Measurements from ENCODE around the gene PTPRCAP.

Gene PTPRCAP

DNA sequence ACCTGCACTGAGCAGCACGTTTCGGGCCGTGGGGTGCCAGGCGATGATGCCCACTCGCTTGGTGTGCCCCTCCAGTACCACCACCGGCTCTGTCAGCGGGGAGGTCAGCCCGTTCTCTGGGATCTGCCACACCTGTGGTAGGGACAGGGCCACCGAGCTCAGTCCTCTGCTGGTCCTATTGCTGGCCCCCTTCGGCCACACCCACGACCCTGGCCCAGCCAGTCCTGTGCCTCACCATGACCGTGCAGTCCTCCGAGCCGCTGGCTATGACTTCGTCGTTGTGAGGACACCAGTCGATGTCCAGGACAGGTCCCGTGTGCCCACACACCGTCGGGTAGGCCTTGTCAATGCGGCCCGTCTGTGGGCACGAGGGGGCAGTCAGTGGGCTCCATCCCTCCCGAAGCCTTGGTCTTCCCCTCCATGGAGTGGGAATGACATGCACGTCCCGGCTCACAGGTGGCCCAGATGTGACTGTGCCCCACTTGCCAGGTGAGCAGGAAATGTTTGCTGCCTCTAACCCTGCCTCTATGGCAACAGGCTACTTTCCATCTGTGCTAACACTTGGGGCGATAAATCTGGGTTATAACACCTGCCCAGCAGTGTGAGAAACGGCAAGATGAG lies 4.4 kb upstream of the PTPRCAP start:
- in situ Hi-C loops (cut with MboI; ENCODE audit: low sequenced_read_pairs) = no loop called here

DNA sequence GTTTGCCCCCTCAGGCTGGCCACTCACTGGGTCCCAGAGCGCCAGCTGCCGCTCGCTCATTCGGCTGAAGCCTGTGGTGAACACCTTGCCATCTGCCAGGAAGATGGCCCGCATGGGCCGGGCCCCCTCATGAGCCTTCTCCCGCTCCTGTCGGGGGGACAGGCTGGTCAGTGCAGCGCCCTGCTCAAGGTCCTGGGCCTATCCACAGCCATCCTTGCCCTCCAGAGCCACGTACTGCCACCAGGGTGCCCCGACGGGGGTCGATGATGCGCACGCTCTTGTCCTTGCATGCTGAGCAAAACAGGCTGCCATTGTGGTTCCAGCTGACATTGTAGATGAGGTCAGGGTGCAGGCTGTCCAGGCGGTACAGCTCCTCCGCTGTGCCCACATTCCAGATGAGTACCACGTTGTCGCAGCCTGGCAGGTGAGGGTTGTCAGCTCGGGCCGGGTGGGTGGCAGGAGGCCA lies 3.6 kb upstream of the PTPRCAP start:
- in situ Hi-C loops (cut with MboI; ENCODE audit: low sequenced_read_pairs) = no loop called here

DNA sequence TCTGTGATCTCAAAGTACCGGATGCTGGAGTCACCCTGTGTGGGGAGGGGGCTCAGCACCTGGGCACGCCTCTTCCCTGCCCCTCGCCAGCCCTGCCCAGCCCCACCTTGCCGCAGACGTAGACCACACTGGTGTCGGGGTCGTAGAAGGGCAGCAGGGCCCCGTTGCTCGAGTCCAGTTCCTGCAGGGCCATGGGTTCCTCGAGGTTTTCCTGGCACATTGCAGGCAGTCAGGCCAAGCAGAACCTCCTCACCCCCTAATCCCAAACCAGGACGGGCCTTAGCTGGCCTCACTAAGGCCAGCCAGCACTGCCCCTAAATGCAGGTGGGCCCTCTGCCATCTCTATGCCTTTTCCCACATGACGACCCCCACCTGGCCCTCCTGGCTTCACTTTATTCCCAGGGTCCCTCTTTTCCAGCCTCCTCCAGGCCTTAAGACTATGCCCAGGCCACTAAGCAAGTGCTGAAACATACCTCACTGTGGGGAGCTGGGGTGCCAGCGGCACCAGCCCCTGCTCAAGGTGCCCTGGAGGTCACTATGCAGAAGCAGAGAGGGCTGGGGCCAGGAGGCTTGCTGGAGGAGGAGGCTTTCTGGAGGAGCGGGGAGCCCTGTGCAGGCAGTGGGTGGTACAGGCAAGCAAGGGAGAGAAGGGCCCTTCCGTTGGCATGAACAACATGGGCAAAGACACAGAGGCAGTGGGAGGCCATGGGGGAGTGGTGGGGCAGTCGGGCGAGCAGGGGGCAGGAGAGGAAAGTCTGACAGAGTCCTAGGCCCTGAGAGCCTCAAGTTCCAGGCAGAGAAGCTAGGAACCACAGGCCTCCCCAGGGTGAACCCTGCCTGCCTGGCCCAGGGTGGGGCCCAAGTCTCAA lies 3.0 kb upstream of the PTPRCAP start:
- in situ Hi-C loops (cut with MboI; ENCODE audit: low sequenced_read_pairs) = no loop called here

DNA sequence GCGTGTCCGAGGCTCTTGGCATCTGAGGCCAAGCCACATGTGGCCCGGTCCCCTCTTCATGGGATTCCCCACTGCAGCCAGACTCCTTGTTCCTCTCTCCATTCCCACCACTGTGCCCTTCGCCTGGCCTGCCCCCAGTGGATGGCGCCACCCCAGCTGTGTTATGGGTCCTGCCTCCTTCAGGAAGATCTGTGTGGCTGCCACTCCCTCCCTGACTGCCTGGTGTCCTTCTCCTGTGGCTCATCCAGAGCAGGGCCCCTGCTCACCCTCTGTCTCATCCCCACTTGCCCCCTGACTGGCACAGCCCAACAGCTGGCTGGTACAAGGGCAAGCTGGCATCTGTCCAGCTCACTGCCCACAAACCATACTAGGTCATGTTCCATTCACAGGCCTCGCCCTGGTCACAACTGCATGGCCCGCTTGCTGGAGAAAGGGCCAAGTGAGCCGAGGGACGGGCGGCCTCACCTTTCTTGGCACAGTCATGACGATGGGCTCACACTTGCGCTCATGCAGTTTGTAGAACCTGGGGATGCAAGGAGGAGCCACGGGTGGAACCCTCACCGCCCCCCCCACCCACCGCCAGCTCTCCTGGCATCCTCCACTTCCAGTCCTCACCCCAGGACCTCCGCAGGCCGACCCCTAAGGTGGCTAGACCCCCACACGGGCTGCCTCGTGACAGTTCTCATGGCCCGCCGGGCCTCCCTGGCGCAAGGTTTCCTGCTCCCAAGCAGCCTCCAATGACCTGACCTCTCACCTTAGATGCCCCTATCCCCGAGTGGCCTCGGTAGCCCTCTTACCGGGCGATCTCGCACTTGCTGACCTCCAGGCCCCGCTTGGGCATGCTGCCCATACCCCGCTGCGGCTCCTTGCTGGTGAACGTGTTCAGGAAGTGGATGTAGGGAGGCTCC lies 2.1 kb upstream of the PTPRCAP start:
- in situ Hi-C loops (cut with MboI; ENCODE audit: low sequenced_read_pairs) = no loop called here

DNA sequence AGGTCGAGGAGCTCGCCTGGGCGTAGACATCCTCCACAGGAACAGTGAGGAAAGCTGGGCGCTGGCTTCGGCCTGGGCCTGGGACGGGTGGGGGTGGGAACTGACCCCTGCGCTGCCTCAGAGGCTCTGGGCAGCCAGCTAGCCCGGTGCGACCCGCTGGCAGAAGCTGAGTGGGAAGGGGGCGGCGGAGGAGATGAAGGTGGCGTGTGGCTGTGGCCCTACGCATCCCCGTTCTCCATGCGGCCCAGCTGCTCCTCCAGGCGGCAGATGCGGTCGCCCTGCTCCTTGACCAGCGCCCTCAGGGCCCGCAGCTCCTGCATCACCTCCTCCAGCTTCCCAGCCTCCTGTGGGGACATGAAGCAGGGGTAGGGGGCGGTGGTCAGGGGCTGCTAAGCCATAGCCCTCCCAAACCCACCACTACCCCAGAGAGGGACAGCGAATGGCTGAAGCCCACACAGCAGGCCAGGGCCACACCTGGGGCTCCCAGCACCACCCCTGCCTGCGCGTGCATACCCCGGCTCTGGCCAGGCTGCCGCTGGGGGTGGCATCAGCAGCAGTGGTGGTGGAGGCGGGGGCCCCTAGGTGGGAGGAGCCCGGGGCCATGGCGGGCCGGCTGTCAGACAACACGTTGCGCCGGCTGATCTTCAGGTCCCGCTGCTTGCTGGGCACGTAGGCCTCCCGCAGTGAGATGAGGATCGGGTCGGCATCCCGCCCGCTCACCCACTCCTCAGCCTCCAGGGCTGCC lies 848 bp upstream of the PTPRCAP start:
- in situ Hi-C loops (cut with MboI; ENCODE audit: low sequenced_read_pairs) = no loop called here

DNA sequence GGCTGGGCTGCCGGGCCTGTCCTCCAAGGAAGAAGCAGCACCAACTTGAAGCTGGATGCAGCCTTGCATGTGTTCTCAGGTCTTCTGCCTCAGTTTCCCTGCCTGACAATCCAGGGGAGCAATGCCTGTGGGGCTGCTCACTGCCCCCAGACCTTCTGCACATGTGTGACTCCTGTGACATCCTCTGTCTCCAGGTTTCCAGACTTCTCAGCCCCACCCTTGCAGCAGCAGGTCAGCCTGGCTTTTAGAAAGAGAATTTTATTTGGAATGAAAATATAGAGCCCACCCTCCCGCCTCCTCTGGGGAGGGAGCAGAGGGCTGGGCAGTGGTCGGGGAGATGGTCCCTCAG lies 301 bp upstream of the PTPRCAP start:
- in situ Hi-C loops (cut with MboI; ENCODE audit: low sequenced_read_pairs) = no loop called here

DNA sequence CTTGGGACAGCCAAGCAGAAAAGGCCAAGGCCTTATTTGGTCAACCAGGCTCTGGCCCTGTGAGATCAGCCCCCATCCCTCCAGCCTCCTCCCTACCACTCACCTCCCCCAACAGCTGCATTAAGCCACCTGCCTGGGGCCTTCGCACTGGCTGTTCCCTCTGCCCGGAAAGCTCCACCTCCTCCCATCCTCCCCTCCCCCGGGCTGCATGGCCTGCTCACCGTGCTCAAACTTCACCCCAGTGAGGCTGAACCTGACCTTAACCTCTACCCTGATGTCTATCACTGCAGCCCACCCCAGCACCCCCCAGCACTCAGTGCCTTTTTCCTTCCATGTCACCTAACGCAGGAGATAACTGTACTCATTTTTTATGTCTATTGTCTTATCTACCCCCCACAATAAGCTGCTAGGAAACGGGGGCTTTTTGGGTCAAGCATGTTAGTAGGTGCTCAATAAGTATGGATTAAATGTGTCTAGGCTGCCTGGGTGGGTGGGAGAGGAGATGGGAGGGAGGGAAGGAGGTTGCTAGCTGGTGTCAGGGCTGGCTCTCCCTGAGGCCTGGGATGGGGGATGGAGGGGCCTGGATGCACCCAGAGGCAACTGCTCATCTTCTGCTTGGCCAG lies 912 bp downstream of the PTPRCAP start:
- in situ Hi-C loops (cut with MboI; ENCODE audit: low sequenced_read_pairs) = no loop called here

DNA sequence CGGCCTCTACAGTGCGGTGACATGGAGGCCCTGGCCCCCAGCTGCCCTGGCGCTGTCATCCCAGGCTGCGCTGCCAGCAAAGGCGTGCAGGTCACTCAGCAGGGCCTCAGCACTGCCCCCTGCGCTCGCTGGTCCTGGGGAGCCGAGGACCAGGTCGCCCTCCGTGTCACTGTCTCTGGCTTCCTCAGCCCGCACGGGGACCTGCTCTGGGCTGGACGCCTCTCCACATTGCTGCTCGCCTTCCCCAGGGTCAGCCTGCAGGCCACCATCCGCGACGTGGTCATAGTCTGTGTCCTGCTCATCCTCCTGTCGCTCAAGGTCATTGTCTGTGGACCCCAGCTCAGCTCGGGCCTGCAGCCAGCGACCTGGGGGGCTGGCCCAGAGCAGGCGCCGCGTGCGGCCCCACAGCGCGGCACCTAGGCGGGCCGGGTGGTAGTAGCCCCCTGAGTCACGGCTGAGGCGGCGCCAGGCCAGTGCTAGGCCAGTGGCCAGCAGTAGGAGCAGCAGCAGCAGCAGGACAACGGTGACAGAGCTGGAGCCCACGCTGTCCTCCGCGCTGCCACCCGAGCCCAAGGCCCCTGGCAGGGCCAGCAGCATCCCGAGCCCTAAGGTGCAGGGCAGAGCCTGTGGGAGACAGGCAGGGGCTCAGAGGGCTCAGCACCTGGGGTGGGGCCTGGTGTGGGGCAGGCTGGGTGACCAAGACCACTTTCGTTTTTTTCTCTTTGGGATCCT lies 1.6 kb downstream of the PTPRCAP start:
- in situ Hi-C loops (cut with MboI; ENCODE audit: low sequenced_read_pairs) = no loop called here

DNA sequence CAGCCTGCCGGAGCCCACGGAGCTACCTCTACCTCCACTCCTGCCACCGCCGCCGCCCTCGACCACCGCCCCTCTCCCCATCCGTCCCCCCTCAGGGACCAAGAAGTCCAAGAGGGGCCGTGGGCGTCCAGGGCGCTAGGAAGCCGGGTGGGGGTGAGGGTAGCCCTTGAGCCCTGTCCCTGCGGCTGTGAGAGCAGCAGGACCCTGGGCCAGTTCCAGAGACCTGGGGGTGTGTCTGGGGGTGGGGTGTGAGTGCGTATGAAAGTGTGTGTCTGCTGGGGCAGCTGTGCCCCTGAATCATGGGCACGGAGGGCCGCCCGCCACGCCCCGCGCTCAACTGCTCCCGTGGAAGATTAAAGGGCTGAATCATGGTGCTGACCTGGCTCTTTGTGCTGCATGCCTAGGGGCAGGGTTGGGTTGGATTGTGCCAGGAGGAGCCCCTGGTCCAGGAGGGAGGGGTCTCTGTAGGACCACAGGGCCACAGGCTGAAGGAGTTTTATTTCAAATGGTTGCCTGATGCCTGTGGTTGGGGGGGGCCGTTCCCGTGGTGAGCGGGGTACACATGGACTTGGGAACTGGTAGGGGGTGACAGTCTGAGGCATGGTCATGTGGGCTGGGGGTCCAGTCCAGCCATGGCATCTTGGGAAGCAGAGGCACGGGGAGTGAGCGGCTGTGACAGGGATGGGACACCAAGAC lies 2.3 kb downstream of the PTPRCAP start:
- in situ Hi-C loops (cut with MboI; ENCODE audit: low sequenced_read_pairs) = no loop called here

DNA sequence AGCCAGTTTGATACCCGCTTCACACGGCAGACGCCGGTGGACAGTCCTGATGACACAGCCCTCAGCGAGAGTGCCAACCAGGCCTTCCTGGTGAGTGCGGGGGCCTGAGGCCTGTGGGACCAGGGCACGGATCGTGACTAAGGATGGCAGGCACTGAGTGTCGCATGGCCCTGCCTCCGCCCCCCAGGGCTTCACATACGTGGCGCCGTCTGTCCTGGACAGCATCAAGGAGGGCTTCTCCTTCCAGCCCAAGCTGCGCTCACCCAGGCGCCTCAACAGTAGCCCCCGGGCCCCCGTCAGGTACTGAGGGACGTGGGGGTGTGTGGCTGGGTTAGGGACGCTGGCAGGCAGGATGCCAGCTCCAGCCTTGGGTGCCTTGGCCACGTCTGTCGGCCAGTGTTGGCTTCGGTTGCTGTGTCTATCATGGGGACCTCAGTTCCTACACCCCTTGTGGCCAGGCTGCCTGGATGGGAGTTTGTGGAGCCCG lies 3.0 kb downstream of the PTPRCAP start:
- in situ Hi-C loops (cut with MboI; ENCODE audit: low sequenced_read_pairs) = no loop called here

DNA sequence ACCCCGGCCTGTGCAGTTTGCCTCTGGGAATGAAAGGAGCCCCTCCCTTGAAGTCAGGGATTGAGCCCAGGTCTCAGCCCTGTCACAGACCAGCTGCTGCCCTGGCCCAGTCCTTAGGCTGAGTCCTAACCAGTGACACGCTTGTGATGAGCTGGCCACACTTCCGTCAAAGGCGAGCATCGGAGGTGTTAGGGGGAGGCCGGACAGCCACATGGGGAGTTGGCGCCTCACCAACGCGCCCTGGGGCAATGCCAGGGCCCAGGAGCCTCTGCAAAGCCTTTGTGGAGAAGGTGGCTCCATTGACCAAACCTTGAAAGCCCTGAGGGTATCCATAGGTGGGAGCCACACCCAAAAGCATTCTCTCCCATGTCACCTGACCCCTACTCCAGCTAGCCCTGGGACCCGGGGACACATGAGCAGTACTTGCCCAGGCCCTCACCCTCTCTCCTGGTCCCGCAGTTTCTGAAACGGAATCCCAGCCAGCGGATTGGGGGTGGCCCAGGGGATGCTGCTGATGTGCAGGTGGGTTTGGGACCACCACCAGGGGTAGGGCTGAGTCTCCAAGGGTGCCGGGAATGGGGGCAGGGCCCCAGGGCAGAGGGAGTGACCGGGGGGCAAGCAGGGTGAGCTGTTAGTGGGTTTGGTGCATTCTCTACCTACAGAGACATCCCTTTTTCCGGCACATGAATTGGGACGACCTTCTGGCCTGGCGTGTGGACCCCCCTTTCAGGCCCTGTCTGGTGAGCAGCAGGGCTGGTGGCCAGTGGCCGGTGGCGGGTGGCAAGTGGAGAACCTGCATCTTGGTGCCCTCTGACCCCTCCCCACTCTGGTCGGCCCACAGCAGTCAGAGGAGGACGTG lies 3.7 kb downstream of the PTPRCAP start:
- in situ Hi-C loops (cut with MboI; ENCODE audit: low sequenced_read_pairs) = no loop called here

DNA sequence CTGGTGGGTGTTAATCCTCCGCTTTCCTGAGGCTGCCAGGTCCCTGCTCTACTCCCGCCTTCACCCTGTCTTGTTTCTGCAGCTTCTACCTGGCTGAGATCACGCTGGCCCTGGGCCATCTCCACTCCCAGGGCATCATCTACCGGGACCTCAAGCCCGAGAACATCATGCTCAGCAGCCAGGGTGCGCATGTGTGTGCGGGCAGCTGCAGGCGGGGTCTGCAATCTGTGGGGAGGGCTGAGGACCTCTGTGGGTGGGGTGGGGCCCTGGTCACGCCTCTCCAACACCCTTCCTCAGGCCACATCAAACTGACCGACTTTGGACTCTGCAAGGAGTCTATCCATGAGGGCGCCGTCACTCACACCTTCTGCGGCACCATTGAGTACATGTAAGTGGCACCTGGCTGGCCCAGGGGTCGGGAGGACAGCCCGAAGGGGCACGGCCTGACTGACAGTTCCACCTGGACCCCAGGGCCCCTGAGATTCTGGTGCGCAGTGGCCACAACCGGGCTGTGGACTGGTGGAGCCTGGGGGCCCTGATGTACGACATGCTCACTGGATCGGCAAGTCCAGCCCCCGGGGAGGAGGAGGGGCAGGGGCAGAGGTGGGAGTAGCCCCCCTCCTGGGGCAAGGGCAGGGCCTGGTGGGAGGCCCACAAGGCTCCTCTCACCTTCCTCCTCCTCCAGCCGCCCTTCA lies 4.7 kb downstream of the PTPRCAP start:
- in situ Hi-C loops (cut with MboI; ENCODE audit: low sequenced_read_pairs) = no loop called here

DNA sequence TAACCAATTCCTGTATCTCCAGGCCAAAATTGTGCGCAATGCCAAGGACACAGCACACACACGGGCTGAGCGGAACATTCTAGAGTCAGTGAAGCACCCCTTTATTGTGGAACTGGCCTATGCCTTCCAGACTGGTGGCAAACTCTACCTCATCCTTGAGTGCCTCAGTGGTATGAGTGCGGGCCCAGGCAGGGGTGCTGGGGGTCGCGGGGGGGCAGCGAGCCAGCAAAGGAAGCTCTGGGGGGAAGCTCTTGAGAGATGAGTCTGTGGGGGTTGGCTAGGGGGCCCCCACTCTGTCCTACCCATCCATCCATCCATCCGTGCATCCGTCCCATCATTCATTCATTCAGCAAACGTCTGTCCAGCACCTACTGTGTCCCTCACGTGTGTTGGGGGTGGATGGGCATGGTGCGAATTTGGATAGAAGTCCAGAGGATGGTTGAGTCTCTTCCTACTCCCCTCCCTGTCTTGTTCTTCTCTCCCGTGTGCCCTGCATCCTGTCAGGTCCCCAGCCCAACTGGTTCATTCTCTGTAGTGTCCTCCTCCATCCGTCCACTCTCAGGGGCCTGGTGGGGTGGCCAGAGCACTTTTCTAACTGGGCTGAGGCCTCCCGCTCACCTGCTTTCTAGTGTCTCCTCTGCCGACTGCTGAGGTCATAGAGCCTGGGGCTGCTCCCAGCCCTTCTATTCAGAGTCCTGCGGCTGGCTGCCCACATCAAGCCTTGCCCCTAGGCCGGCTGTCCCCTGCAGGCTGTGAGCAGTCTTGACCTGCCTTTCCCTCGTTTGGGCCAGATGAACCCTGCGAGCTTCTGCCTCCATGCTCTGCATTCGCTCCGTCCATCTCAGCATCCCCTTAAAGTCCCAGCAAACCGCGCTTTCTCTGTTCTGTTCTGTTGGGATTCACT lies 5.9 kb downstream of the PTPRCAP start:
- in situ Hi-C loops (cut with MboI; ENCODE audit: low sequenced_read_pairs) = no loop called here

DNA sequence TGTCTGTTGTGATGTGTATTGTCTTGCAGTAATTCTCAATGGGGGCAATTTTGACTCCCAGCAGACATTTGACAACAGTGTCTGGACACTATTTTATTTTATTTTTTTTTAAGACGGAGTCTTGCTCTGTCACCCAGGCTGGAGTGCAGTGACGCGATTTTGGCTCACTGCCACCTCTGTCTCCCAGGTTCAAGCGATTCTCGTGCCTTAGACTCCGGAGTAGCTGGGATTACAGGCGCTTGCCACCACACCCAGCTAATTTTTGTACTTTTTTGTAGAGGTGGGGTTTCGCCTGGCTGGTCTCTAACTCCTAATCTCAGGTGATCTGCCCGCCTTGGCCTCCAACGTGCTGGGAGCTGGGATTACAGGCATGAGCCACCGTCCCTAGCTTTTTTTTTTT lies 7.8 kb downstream of the PTPRCAP start:
- in situ Hi-C loops (cut with MboI; ENCODE audit: low sequenced_read_pairs) = no loop called here

DNA sequence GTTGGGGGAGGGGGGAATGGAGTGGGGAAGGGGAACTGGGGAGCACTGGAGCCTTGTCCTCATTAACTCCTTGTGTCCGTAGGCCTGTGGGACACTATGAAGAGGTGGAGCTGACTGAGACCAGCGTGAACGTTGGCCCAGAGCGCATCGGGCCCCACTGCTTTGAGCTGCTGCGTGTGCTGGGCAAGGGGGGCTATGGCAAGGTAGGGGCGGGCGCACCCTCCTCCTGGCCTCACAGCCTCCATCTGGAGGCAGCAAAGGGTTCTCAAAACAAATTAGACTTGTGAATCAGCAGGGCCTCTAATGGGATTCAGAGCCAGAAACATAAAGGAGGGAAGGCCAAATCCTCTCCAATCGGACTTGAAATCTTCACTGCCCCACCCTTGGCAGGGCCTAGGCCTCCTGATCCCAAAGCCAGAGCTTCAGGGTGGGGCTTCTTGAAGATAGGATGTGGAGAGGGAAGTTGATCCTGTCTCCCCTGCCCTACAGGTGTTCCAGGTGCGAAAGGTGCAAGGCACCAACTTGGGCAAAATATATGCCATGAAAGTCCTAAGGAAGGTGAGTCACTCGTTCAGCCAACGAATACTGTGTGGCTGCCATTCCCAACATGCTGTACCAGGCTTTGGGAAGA lies 8.3 kb downstream of the PTPRCAP start:
- in situ Hi-C loops (cut with MboI; ENCODE audit: low sequenced_read_pairs) = no loop called here

Measured in hTERT RPE-1 (cell line).